Astrocyte of the cerebellum (primary cell): ENCODE measurements around the gene TMEM145.

ENCODE experiments used
- DNase-seq: peaks from one replicate; pipeline ENCODE4 v3.0.0-alpha.2; 2011; ENCODE audit warnings: low read depth
- H3K4me3 ChIP-seq: 2 replicates; pipeline ENCODE4 v1.5.1; 2011; ENCODE audit warnings: mild to moderate bottlenecking, low read depth, low read length, moderate library complexity
- in situ Hi-C: cut with HindIII; loops from 2 replicates; pipeline ENCODE4 v1.10.0; 2017; ENCODE audit warnings: low sequenced_read_pairs
- TF ChIP-seq, protein P1 (sequence below): IDR thresholded peaks from 2 replicates; pipeline ENCODE4 v1.5.1; 2012; ENCODE audit warnings: low read length, low read depth, moderate library complexity, mild to moderate bottlenecking; ENCODE audit errors: missing control alignments

The TMEM145 gene

DNA sequence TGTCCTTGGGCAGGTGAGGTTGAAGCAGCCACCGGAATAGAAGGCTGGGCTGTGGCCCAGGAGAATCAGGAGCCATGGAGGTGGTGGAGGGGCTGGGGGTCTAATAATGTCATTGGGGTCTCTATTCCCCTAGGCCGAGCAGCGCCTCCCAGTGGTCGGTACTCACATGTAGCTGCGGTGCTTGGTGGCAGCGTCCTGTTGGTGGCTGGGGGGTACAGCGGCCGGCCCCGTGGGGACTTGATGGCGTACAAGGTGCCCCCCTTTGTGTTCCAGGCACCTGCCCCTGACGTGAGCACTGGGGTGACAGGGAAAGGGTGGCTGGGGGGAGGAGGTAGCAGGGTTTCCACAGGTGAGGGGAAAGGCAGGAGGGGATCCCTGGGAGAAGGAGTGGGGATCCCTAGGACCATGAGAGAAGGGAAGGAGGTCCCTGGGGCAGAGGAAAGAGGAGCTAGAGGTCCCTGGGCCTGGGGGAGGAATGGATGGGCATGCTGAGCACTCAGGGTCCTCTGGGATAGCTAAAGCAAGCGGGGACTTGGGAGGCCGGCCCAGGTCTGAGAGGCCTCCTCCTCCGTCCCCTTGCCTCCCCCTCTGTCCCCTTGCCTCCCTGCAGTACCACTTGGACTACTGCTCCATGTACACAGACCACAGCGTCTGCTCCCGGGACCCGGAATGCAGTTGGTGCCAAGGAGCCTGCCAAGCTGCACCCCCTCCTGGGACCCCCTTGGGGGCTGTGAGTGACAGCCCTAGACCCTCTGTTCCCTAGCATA, 30.4 kb downstream of the TMEM145 start:
- TF ChIP-seq, protein P1, sequence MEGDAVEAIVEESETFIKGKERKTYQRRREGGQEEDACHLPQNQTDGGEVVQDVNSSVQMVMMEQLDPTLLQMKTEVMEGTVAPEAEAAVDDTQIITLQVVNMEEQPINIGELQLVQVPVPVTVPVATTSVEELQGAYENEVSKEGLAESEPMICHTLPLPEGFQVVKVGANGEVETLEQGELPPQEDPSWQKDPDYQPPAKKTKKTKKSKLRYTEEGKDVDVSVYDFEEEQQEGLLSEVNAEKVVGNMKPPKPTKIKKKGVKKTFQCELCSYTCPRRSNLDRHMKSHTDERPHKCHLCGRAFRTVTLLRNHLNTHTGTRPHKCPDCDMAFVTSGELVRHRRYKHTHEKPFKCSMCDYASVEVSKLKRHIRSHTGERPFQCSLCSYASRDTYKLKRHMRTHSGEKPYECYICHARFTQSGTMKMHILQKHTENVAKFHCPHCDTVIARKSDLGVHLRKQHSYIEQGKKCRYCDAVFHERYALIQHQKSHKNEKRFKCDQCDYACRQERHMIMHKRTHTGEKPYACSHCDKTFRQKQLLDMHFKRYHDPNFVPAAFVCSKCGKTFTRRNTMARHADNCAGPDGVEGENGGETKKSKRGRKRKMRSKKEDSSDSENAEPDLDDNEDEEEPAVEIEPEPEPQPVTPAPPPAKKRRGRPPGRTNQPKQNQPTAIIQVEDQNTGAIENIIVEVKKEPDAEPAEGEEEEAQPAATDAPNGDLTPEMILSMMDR = peak; percentile 28
- DNase-seq = no peak
- in situ Hi-C loops = no loop called here
- no peak overlapping the region for H3K4me3 ChIP-seq

DNA sequence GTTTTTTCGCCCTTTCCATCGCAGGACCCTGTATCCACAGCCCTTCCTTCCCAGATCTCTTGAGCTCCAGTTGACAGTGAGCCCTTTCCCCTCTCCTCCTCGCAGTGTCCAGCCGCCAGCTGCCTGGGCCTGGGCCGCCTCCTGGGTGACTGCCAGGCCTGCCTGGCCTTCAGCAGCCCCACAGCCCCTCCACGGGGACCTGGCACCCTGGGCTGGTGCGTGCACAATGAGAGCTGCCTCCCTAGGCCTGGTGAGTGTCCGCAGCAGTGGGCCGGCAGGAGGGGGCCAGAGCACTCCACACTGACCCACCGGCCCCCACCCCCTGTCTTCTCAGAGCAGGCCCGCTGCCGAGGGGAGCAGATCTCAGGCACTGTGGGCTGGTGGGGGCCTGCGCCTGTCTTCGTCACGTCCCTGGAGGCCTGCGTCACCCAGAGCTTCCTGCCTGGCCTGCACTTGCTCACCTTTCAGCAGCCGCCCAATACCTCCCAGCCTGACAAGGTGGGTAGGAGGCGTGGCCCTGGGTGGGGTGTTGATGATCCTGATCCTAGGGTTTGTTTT, 31.3 kb downstream of the TMEM145 start:
- in situ Hi-C loops = no loop called here
- TF ChIP-seq, protein P1 = no peak
- H3K4me3 ChIP-seq = no peak overlapping the region
- no peak for DNase-seq

DNA sequence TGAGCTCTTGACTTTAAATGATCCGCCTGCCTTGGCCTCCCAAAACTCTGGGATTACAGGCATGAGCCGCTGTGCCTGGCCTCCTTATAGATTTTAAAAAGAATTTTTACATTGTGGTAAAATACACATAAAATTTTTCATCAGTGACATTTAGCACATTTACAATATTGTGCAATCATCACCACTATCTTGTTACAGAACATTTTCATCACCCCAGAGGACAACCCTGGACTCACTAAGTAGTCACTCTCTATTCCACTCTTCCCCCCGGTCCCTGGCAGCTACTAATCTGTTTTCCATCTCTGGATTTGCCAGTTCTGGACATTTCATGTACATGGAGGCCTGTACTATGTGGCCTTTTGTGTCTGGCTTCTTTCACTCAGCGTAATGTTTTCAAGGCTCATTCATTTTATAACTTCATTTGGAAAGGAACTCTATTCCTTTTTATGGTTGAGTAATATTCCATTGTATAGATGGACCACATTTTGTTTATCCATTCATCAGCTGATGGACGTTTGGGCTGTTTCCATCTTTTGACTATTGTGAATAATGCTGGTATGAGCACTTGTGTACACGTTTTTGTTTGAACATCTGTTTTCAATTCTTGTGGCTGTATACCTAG, 32.2 kb downstream of the TMEM145 start:
- TF ChIP-seq, protein P1 = no peak
- no peak overlapping the region for H3K4me3 ChIP-seq
- DNase-seq = no peak
- in situ Hi-C loops = no loop called here

DNA sequence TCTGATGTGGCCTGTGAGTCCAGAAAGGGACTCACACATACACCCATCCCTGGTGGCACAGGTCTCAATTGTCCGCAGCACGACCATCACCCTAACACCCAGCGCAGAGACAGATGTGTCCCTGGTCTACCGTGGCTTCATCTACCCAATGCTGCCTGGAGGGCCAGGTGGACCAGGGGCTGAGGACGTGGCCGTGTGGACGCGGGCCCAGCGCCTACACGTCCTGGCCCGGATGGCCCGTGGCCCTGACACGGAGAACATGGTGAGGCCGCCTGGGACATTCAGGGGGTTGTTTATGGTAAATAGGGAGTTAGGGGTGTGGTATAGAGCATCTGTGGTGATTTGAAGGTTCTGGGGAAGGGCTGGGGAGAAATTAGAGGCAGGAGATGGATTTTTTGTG, 35.1 kb downstream of the TMEM145 start:
- no peak for DNase-seq
- no peak overlapping the region for H3K4me3 ChIP-seq
- TF ChIP-seq, protein P1 = no peak
- in situ Hi-C loops = no loop called here

DNA sequence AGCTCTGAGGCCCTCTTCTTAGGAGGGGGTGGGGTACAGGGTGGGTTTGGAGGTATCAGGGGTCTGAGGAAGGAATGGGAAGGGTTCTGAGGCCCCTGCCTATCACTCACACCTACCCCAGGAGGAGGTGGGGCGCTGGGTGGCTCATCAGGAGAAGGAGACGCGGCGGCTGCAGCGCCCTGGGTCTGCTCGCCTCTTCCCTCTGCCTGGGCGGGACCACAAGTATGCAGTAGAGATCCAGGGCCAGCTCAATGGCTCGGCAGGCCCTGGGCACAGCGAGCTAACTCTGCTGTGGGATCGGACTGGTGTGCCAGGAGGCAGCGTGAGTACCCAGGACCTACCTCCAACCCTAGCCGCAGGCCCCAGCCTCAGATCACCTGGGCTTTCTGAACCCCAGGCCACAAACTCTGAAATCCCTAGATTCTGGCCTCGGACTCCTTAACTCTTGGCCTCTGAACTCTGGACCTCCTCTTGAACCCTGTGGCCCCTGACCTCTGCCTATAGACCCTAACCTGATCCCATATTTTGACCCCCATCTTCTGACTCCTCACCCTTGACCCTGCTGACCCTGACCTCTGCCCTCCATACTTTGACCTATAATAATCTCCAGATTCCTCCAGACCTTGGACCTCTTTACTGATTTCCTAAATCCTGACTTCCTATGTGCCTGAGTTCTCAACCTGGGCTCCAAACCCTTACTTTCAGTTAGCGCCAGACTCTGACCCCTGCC, 36.4 kb downstream of the TMEM145 start:
- in situ Hi-C loops = no loop called here
- DNase-seq = no peak
- TF ChIP-seq, protein P1 = no peak
- no peak overlapping the region for H3K4me3 ChIP-seq

DNA sequence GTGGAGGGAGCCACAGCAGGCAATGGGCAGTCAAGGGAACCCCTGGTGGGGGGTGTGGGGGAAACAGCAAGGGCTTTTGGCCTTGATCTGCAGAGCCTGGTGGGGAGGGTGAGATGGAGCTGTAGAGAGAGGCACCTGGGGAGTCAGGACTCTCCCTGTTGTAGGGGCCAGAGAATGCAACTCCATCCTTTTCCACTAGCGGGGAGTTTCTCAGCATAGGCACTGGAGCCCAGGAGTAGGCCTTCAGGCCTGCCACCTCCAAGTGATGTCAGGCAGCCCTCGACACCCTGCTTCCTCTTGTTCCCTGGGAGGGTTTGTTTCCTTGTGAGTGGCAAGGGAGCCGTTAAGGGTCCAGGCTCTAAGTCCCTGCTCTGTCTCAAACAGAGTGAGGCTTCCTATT, 37.3 kb downstream of the TMEM145 start:
- H3K4me3 ChIP-seq = no peak overlapping the region
- in situ Hi-C loops = no loop called here
- TF ChIP-seq, protein P1 = no peak
- no peak for DNase-seq
